ENCODE measurements around the gene MAP4K4.
A peak's percentile ranks its signal among the peaks of the same experiment; 100 is the strongest.

The MAP4K4 gene

DNA sequence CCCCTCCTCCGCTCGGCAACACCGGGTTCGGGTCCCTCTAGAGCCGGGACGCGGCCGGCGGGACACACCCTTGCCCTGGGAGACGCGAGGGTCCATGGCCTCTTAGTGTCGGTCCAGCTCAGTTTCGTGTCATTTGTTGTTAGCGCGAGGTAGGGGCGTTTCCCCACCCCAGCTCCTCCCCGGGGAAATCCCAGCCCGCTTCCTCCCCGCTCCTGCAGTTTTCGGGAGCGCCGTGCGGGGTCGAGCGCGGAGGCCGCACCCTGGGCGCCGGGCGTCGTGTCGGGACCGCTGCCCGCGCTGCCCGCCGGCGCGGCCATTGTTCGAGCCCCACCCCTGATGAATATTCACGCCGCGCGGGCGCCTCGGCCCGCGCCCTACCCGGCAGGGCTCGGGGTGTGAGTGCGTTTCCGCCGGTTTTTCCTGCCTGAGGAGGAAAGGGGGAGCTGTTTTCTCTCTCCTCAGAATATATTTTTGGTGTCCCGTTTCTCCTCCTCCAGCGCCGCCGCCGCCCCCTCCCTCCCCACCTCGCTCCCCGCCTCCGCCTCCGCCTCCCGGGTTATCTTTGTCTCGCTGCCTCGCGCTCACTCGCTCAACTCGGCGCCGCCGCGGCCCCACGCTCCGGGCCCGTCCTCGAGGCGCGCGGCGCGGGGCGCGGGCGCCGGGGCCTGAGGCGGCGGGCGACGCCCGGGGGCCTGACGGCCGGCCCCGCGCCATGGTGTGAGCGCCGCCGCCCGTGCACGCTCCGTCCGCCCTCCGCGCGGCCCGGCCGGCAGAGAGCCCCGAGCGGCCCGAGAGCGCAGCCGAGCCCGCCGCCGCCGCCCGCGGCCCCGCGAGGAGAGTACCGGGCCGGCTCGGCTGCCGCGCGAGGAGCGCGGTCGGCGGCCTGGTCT, at the start of gene MAP4K4:
MAP4K4 (plus strand) TSS at position 584 of the 890 bp plus-strand sequence. CDS start 374 bp downstream, outside the sequence.
- DNase-seq = peak; percentile 78

DNA sequence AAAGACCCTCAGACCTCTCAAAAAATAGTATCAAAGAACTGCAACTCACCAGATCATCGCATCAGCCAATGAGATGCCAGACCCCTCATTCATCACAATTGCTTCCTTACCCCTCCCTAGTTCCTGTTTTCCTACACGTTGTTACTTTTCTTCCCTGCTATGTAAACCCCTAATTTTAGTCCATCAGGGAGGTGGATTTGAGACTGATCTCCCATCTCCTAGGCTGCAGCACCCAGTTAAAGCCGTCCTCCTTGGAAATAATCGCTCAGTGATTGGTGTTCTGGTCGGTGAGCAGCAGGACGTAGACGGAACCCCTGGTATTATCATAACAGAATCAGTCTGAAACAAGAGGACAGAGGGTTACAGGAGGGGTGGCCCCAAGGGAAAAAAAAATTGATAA, 44.0 kb upstream of the MAP4K4 start:
- no peak for DNase-seq

DNA sequence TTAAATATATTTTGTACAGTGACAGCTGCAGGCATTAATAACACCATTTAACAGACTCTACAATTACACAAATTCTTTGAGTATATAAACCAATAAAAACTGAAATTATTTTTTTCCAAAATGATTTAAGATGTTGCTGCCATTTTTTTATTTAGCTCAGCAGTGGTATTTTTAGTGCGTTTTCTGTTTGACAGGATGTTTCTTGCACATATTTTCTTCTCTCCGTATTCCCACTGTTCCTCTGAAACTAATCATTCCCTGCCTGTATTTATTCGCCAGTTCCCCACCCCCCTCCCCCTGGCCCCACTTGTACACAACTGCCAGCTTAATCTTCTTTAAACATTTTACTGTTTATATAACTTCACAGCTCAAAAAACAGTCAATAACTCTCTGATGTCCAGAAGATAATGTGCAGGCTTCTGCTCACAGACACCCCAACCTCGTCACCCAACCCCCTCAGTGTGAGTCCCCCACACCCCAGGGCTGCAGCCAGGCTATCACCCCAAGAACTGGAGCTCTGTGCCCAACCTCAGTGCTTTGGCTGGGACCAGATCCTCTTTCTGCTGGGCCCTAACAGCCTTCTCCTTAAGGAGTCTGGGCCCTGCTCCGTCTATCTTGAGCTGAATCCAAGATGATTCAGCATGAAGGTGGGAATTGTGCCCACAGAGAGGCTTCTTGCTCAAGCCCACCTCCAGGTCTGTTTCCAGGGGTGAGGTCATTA, 41.6 kb upstream of the MAP4K4 start:
- DNase-seq = no peak

DNA sequence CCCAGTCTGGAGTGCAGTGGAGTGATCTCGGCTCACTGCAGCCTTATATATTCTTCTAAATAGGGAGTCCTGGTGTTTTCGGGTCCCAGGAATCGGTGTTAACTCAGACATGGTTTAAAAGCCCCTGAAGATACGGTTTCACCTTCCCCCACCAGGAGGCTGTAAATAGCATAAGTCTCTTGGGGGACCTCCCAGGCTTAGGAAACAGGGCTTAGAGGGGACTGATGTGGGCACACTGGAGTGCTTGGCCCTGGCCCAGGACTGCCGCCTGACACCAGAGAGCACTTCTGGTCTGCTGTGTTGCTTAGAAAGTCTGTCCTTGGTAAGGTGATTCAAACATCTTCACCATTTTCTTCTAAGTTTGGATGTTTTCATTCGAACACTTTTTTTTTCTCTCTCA, 39.7 kb upstream of the MAP4K4 start:
- no peak for DNase-seq

DNA sequence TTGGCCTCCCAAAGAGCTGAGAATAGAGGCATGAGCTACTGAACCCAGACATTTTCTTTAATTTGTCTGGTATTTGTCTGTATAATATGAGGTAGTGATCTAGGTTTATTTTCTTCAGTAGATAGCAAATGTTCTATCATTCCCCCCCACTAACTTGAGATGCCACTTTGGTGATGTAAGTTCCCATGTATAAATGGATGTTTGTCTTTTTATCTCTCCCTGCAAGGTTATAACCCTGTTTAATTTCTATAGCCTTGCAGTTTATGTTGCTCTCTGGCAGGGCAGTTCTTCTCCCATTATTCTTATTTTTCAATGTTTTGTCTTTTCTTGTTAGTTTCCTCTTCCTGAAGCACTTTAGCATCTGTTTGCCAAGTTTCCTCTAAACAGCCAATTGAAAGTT, 39.1 kb upstream of the MAP4K4 start:
- DNase-seq = no peak

DNA sequence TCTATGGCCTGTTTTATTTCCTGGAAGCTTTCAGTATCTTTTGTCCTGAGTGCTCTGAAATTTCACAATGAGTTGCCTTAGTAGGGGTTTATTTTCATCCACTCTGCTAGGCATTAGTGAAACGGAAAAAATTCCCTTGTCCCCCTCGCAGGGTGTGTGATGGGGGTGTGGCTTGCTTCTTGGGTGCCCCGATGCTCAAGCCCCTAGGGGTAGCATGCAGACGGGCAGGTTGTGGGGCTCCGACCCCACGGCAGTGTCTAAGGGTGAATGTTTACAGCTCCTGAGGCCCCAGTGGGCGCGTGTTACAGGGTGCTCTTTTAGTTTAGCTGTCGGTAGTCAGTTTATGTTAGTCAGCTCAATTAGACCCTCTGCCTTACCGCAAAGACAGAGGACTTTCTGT, 32.2 kb upstream of the MAP4K4 start:
- no peak for DNase-seq

DNA sequence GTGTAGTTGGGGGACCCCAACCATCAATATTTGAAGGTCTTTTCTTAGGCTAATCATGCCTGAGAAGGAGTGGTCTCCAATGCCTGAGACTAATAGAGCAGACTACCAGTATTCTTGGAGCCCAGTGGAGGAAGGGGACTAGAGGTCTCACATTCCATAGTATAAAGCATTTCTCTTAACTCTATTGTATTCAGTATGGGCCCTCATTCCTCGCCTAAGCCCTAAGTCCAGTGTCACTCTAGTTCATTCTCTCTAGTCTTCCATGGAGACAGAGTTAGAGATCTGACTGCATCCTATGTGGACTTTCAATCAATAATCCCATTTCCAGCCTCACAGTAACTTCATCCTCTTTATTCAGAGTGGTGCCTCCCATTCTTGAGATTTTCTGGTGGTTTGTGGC, 29.7 kb upstream of the MAP4K4 start:
- no peak for DNase-seq

DNA sequence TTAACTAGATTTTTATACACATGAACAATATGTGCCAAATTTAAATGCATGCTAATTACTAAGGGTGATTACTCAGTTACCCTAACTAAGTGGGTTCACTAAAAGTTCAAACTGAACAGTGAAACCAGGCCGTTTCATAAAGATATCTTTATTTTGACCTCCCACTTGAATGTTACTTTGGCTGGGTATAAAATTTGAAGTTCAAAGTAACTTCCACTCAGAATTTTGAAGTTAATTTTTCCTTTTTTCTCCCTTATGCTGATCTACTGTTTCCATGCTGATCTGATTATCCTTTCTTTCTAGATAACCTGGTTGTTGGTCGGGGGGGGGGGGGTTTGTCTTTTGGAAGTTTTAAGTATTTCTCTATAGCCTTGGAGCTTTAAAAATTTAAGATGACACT, 25.5 kb upstream of the MAP4K4 start:
- no peak for DNase-seq

DNA sequence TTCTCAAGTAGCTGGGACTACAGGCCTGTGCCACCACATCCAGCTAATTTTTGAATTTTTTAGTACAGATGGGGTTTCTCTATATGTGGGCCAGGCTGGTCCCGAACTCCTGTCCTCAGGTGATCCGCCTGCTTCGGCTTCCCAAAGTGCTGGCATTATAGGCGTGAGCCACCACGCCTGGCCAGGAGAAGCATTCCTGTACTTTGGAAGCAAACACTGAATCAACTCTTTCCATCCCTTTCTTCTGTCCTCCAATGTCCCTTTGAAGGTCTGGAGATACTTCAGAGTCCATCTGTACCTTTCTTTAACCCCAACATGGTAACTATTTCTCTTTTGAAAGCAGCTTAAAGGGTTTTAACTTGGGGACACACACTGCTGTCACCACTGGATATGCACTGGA, 23.6 kb upstream of the MAP4K4 start:
- no peak for DNase-seq

DNA sequence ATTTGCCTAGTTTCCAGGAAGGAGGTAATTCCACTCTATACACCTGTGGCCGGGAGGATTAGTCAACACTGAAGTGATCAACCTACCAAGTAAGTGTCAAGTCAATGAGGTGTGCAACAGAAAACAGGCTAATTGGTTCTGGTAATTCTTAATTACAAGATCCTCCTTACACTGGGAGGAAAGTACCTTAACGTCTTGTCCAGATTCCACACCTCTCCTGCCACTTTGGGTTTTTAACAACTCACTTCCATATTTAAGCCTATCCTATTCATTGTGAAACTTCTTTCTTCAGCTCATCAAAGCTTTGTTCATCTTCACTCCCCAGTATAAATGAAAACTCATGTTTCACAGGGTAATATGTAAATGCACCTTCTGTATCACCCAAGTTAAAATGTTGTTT, 22.0 kb upstream of the MAP4K4 start:
- DNase-seq = no peak

DNA sequence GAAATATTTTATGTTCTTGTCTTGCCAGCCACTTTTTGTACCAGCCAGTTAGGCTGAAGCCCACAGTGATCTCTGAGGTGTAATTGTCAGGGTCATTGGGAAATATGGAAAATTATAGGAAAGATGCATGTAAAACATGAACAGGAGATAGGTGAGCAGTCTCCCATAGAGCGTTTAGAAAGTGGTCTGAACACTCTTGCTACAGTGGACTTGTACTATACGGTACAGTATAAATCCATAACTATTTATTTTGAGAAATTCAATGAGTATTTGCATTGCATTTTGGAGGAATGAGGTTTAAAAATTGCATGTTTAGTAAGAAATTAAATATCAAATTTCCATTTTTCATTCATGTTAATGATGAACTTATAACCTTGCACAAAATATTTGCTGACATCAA, 20.8 kb upstream of the MAP4K4 start:
- no peak for DNase-seq

DNA sequence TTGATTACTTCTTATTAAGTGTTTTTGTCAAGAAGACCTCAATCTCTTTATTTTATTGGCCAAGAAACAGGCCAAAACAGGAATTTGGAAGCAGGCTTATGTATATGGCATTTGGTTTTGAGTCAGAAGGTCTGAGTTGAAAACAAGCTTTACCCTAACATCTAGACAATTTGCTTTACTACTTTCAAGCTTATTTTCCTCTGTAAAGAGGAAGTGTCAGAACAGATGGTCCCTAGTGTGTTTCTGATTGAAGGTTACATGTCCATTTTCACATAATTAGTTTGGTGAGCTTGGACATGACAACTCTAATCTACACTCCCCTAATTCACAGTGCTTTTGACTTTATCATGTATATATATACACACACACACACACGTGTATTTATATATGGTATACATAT, 19.8 kb upstream of the MAP4K4 start:
- no peak for DNase-seq

DNA sequence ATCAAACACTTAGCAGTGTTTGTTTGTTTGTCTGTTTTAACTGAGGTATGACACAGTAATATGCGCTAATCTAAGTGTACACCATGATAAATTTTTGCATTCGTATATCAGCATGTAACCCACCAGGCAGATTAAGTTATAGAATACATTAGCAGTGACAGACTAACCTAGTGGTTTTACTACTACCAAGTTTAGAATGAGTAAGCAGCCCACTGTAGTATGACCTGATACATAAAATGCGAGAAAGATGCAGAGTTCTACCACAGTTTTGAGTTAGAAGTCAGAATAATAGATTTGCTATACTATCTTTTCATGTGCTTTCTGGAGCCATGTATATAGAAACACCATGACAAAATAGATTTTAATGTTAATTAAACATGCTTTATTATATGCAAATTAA, 19.1 kb upstream of the MAP4K4 start:
- no peak for DNase-seq

DNA sequence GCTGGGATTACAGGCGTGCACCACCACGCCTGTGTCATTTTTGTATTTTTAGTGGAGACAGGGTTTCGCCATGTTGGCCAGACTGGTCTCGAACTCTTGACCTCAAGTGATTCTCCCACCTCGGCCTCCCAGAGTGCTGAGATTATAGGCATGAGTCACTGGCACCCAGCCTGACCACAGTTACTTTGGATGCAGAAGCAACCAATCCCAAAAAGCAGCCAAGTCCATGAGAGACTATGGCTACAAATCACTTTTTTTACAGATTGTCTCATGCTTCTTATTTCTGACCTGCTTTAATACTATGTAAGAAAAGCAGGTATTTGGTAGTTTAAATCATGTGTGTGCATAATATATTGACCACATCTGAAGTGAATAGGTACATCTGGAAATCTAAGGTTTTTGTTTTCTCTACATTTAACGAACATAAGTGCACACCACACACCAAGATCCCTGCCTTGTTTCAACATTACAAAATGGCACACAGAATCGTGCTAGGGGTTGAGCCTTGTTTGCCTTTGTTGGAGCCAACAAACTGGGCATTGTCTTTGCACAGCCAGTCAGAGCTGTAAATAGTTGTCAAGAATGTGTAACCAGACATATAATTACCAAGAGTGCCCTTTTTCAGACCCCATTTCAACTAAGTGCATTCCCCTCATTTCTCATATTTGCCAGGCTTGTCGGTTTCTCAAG, 18.3 kb upstream of the MAP4K4 start:
- no peak for DNase-seq

DNA sequence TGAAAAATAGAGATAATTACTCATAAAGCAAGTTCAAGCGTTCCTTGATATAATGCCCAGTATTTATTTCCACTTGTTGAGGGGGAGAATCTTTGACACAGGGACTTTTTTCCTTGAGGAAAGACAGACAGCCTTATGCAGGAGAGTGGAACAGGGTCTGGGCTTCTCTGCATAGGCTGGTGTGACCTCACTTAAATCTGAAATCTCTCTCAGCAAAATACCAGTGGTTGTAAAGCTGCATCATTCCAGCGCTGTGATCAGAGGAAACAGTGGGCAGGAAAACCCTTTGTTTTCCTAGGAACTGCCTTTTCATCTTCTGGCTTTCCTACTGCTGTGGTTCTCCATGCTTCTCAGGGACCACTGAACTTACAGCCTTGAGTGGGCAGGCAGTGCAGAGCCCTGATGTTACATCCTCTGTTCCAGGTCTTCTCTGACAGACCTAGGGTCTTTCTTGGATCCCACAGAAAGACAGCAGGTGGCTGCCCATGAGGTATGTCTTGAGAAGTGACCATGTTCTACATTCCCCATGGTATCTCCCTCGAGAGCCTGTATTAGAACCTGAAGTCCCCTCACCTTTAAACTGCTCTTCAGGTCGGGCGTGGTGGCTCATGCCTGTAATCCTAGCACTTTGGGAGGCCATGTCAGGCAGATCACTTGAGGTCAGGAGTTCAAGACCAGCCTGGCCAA, 17.6 kb upstream of the MAP4K4 start:
- DNase-seq = no peak

DNA sequence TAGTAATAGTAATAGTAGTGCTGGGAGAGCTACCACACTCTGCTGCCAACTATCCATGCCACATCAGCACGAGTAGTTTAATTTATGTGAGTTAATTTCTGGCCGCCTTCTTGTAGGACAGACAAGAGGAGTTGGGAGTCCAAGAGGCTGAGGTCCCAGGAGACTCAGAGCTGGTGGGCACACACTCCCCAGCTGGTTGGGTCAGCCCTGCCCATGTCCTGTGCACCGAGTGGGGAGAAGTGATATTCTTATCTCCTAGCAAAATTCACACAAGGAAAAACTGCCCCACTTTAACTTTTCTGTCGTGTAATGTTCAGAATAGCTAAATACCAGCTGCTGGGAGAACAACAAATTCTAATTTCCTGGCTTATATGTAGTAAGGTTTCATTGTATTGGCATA, 15.2 kb upstream of the MAP4K4 start:
- DNase-seq = no peak

DNA sequence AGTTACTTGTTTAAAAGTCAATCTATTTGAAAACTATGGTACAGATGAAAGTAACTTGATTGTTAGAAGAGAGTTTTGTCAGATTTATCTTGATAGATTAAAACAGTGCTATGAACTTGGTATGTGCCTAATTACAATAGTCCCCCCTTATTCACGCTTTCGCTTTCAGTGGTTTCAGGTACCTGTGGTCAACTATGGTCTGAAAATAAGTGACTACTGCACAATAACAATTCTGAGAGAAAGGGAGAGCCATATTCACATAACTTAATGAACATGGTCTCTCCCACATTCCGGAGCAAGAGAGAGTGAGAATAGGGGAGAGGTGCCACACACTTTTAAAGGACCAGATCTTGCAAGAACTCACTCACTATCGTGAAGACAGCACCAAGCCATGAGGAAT, 13.2 kb upstream of the MAP4K4 start:
- no peak for DNase-seq

DNA sequence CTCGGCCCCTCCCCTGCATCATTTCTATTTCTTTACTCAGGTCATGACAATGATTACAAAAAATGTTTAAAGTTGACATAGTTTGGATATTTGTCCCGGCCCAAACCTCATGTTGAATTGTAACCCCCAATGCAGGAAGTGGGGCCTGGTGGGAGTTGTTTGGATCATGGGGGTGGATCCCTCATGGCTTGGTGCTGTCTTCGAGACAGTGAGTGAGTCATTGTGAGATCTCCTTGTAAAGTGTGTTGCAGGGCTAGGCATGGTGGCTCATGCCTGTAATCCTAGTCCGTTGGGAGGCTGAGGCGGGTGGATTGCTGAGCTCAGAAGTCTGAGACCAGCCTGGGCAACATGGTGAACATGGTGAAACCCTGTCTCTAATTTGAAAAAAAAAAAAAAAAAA, 9.2 kb upstream of the MAP4K4 start:
- DNase-seq = no peak

DNA sequence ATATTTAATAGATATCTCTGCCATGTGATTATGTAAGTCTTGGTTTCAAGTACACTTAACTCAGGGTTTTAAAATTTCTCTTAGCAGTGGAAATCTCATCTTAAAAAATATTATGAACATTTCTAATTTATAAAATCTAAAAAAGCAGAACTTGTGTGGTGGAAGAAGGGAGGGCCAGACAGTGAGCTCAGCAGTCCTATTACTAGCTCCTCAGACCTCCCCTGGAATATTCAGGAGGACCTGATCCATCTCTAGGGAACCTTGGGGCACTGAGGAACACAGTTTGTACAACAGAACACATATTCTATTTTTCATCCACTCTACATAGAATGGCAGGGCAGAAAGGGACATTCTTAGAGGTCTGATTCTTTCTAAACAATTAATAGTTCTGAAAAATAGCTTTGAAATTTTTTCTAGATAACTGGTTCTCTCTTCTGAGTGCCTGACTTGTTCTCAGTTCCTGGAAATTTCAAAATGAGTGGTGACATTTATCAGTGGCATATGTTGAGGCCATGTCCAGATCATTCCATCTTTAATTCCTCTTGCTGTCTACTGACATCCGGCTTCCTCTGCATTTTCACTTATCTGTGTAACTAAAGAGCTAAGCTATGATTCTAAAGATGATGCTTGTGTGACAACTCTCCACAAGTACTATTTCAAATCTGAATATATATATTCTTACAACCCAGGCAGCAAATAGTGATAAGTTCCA, 8.2 kb upstream of the MAP4K4 start:
- no peak for DNase-seq

DNA sequence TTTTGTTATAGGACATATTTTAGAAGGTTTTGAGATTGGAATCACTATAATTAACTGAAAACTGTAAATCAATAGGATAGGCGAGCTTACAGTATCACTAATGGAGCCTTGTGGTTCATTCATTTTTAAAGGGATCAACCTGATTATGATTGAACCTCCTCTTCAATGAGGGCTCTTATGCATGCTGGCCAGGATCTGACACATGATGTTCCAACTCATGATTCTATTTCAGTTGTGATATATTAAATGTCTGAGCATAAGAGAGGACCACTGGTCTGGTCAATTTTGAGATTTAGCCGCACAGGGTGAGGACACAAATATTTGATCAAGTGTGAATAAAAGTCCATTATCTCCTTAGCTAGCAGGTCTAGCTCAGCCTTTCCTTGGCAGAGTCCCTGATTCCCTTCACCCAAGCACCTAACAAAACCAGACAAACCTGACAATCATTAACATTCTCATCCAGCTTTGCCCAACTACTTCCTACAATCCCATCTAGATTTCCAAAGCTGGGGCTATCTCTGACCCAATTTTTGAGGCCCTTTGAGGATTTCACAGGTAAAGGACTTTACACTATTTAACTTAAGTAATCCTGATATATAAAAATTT, 6.9 kb upstream of the MAP4K4 start:
- DNase-seq = no peak

DNA sequence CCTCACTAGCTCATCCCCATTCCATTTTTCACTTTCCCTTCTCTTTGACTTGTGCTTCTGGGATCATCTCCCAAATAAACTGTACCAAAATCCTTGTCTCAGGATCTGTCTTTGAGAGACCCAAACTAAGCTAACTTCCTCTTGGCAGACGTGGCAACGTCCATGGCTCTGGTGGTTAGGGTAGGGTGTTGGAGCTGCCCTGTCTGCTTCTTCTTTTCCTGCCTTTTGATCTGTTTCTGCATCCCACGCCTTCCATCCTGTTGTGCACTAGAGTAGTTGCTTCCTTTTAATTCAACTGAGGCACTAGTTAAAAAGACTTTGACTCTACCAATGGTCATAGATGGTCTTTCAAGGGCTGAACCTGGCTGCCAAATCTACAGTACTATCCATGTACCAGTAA, 5.5 kb upstream of the MAP4K4 start:
- DNase-seq = no peak

DNA sequence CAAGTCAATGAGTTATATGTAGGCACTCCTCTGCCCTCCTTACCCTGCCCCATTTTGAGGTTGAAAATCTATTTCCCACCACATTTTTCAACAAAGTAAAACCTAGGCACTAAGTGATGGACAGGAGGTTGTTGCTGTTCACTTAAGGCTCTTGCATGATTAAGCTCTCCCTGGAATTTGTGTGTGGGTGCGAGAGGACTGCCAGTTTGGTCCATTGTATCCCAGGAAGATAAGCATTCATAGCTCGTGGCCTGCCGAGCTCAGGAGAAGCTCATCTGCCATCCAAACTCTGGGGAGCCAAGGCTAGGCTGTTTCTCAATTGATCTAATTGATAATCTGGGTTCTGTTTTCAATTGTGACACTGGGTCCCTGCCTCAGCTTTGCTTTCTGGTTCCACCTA, 4.7 kb upstream of the MAP4K4 start:
- no peak for DNase-seq
